ENCODE results near the gene CDH23.

The CDH23 gene

DNA sequence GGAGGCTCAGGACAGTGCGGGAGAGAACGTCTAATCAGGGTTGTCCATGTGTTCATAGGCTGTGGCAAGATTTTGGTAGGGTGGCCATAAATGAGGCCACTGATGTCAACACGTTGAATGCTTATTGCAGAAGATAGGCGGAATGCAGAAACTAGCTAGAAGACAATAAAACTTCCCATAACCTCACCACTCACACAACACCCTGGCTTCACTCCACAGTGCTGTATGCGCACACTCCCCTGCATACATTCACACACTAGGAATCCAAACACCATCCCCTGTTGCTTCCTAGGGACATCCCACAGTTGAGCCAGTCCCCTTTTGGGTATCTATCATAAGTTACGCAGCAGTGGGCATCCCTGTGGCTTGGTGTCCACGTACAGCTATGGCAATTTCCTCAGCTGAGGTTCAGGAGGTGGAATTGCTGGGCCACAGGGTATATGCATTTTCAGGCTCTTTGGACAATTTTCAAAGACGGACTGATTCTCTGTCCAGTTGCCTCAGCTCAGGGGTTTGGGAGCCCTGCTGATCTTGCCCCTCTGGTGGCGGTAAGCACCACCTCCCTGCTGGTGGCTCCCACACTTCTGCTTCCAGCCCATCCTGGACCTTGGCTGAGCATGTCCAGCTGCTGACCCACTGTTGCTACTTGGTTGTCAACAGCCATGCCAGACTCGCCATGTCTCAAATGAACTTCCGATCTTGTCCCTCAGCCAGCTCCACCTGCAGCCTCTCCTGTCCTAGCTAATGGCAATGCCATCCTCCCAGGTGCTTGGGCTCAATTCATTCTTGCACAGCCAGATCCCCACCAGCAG is 36.4 kb downstream of the CDH23 start:
- 94 to 96% methylated on average over 11 of the region's 11 CpGs for WGBS, 2 experiments
- Histone ChIP-seq H3K36me3 (ENCODE audit: control insufficient read depth, insufficient read depth, low read length) (no peaks in the 10 kb centered on the region), H3K27me3 (ENCODE audit: control insufficient read depth, insufficient read depth, low read length, poor library complexity, severe bottlenecking) (no peaks in the 10 kb centered on the region)

DNA sequence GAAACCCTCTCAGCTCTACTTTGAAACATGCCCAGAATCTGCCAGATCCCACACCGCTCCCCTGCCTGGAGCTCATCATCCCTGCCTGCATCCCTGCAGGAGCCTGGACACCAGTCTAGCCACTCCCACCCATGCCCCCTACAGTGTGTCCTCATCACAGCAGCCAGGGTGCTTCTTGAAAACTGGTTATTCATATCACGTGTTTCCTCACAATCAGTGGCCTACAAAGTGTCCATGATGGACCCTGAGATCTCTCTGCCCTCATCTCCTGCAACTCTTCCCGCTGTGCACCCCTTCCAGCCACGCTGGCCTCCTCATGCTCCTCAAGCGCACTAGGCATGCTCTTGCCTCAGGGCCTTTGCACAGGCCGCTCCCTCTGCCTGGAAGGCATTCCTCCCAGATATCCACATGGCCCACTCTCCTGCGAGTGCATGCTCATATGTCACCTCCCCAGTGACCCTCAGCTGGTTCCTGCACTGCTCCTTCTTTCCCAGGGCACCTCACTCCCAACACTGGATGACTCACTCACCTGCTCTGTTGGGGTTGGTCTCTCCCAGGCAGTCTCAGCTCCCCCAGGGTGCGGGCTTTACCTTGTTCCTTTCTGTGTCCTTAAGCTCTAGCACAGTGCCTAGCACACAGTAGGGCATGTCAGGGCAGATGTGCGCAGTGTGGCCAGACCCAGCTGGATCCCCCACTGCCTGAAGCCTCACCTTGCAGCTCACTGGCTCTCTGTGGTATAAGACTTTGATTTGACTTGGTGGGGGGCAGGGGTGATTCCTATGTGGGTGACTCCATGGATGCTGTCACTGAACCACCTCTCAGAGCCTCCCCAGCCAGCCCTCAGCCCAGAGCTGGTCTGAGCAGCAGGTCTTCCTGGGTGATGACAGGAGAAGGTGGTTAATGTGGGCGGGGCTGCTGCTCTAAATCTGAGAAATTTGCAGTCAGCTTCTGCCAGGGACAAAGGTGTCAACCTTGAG is 37.3 kb downstream of the CDH23 start:
- peaks cover 3% of the 10 kb centered on the region for H3K4me1 ChIP-seq (ENCODE audit: control insufficient read depth, insufficient read depth, low read length)
- H3K27me3 ChIP-seq (ENCODE audit: control insufficient read depth, insufficient read depth, low read length, poor library complexity, severe bottlenecking) = no peaks in the 10 kb centered on the region
- no peaks in the 10 kb centered on the region for H3K9me3 ChIP-seq (ENCODE audit: control insufficient read depth, low read length)
- no peak overlapping the region for H3K4me3 ChIP-seq (ENCODE audit: insufficient read depth, low read depth, low read length)
- WGBS, 2 experiments = 93 to 96% methylated on average over 10 of the region's 10 CpGs
- H3K27ac ChIP-seq (ENCODE audit: insufficient read depth, low read depth, low read length, poor library complexity, severe bottlenecking) = no peak overlapping the region
- H3K36me3 ChIP-seq (ENCODE audit: control insufficient read depth, insufficient read depth, low read length) = no peaks in the 10 kb centered on the region

More for the DNA sequence above, 36.4 kb downstream of the CDH23 start:
- Histone ChIP-seq H3K4me3 (ENCODE audit: insufficient read depth, low read depth, low read length) (no peak overlapping the region), H3K4me1 (ENCODE audit: control insufficient read depth, insufficient read depth, low read length) (peaks cover 3% of the 10 kb centered on the region), H3K9me3 (ENCODE audit: control insufficient read depth, low read length) (no peaks in the 10 kb centered on the region), H3K27ac (ENCODE audit: insufficient read depth, low read depth, low read length, poor library complexity, severe bottlenecking) (no peak overlapping the region)

DNA sequence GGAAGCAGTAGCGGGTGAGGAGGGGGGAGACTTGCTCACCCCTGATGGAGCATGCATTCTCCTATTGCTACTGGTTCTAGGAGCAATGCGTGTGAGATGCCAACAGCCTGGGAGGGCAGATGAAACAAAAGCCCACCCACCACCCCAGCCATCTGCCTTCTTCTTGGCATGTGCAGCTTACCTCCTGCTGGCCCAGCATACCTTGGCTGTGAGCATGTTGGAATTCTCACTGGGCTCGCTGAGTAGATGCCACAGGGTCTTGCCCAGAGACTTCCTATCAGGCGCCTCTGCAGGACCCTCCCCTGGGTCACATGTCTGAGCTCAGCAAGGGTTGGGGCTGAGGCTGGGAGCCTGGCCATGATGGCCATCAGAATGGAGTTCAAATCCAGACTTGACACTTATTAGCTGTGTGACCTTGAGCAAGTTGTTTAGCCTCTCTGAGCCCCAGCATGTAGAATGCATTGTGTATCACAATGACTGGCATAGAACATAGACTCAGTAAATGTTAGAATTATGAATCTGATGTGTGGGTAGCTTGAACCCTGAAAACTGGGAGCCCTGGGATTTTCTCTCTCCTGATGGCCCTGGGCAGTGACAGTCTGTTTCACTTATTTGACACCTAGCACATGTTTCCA is 38.2 kb downstream of the CDH23 start:
- Histone ChIP-seq H3K9me3 (ENCODE audit: control insufficient read depth, low read length) (no peaks in the 10 kb centered on the region), H3K4me3 (ENCODE audit: insufficient read depth, low read depth, low read length) (no peak overlapping the region), H3K36me3 (ENCODE audit: control insufficient read depth, insufficient read depth, low read length) (no peaks in the 10 kb centered on the region), H3K4me1 (ENCODE audit: control insufficient read depth, insufficient read depth, low read length) (peaks cover 3% of the 10 kb centered on the region), H3K27ac (ENCODE audit: insufficient read depth, low read depth, low read length, poor library complexity, severe bottlenecking) (no peak overlapping the region), H3K27me3 (ENCODE audit: control insufficient read depth, insufficient read depth, low read length, poor library complexity, severe bottlenecking) (no peaks in the 10 kb centered on the region)
- 88 to 90% methylated on average over 4 of the region's 4 CpGs for WGBS, 2 experiments

DNA sequence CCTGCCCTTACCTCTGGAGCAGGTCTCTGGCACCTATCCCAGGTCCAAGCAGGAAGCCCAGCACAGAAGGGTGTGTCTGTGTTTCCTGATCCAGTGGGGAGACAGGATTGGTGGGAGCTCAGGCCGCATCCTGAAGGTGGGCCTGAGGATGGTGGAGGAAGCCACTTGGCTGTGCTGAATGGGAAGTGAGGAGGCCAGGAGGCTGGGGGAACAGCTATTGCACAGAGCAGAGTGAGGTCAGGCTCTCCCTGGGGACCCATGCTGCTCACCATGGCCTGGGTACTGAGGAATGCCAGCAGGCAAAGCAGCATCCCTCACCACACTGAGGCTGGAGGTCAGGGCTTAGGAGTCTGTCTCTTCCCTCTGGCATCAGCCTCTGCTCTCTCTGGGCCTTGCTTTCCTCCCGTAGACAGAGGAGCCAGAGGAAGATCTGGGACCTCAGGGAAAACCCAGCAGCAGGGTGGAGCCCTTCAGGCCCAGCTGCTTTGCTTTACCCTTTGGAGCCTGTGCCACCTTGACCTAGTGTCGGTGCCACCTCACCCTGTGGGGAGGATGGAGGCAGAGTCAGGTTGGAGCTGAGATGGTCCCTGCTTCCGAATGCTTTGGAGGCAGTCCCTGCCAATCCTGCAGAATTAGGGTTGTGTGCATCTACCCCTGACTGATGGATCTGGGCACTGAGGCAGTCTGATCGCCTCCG is 39.0 kb downstream of the CDH23 start:
- no peaks in the 10 kb centered on the region for H3K27me3 ChIP-seq (ENCODE audit: control insufficient read depth, insufficient read depth, low read length, poor library complexity, severe bottlenecking)
- no peaks in the 10 kb centered on the region for H3K36me3 ChIP-seq (ENCODE audit: control insufficient read depth, insufficient read depth, low read length)
- H3K9me3 ChIP-seq (ENCODE audit: control insufficient read depth, low read length) = no peaks in the 10 kb centered on the region
- no peak overlapping the region for H3K4me3 ChIP-seq (ENCODE audit: insufficient read depth, low read depth, low read length)
- 91 to 92% methylated on average over 6 of the region's 6 CpGs for WGBS, 2 experiments
- no peak overlapping the region for H3K27ac ChIP-seq (ENCODE audit: insufficient read depth, low read depth, low read length, poor library complexity, severe bottlenecking)
- H3K4me1 ChIP-seq (ENCODE audit: control insufficient read depth, insufficient read depth, low read length) = peaks cover 3% of the 10 kb centered on the region

DNA sequence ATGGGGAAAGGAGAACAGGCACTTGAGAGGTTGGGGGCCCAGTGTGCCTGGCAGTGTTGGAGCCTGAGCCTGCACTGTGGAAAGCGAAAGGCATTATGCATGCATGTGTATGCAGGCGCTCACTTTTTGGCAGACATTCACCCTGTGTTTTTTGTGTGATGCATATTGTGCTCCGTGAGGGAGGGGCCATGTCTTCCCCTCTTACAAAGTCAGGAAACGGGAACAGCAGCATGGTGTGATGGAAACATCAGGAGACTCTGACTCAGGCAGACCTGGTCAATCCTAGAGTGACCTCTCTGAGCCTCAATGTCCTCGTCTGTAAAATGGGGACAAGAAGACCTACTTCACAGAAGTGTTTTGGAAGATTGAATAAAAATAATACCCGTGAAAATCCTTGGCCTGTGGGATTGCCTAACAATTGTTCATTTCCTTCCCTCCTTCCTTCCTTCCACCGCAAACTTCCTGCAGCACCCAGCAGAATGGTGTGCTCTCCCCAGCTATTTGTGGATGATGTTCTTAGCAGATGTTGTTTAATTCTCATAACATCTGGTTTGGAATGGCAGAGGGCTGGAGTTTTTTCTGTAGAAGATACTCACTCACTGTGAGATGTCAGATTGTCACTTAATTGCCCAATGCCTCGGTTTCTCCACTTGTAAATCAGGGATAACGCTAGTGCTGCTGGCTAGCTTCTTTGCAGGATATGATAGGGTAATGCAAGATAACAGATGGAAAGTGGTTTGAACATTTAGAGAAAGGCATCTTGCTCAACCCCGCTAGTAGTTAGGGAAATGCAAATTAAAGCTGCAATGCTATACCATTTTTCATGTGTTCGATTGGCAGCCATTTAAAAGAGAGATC is 39.8 kb downstream of the CDH23 start:
- Histone ChIP-seq H3K36me3 (ENCODE audit: control insufficient read depth, insufficient read depth, low read length) (no peaks in the 10 kb centered on the region), H3K9me3 (ENCODE audit: control insufficient read depth, low read length) (no peaks in the 10 kb centered on the region), H3K27ac (ENCODE audit: insufficient read depth, low read depth, low read length, poor library complexity, severe bottlenecking) (no peak overlapping the region), H3K4me1 (ENCODE audit: control insufficient read depth, insufficient read depth, low read length) (peaks cover 3% of the 10 kb centered on the region), H3K4me3 (ENCODE audit: insufficient read depth, low read depth, low read length) (no peak overlapping the region), H3K27me3 (ENCODE audit: control insufficient read depth, insufficient read depth, low read length, poor library complexity, severe bottlenecking) (no peaks in the 10 kb centered on the region)
- 93 to 94% methylated on average over 11 of the region's 11 CpGs for WGBS, 2 experiments

DNA sequence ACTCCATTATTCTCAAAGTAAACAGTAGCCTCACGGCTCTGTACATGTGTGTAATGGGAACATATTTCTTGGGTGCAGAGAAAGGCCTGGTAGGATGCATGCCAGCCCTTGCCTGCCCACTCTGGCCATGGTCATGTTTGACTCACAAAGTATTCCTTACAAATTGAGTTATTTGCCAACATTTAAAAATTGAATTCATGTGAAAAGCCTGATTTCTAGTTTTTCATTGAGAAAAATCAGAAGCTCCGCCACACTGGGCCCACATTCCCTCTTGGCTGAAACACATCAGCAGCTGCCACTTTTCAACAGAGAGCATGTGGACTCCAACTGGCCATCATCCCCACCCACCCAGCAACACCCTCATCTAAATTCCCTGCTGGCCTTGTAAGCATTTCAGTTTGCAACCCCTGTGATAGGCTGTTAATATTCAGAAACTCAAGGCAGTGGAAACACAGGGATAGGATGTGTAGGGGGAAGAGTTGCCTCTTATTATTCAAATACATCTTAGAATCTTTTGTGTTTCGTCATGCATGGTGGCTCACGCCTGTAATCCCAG is 40.9 kb downstream of the CDH23 start:
- WGBS, 2 experiments = 90 to 95% methylated on average over 4 of the region's 4 CpGs
- H3K36me3 ChIP-seq (ENCODE audit: control insufficient read depth, insufficient read depth, low read length) = no peaks in the 10 kb centered on the region
- H3K4me3 ChIP-seq (ENCODE audit: insufficient read depth, low read depth, low read length) = no peak overlapping the region
- no peaks in the 10 kb centered on the region for H3K27me3 ChIP-seq (ENCODE audit: control insufficient read depth, insufficient read depth, low read length, poor library complexity, severe bottlenecking)
- H3K4me1 ChIP-seq (ENCODE audit: control insufficient read depth, insufficient read depth, low read length) = no peaks in the 10 kb centered on the region
- no peaks in the 10 kb centered on the region for H3K9me3 ChIP-seq (ENCODE audit: control insufficient read depth, low read length)
- H3K27ac ChIP-seq (ENCODE audit: insufficient read depth, low read depth, low read length, poor library complexity, severe bottlenecking) = no peak overlapping the region

DNA sequence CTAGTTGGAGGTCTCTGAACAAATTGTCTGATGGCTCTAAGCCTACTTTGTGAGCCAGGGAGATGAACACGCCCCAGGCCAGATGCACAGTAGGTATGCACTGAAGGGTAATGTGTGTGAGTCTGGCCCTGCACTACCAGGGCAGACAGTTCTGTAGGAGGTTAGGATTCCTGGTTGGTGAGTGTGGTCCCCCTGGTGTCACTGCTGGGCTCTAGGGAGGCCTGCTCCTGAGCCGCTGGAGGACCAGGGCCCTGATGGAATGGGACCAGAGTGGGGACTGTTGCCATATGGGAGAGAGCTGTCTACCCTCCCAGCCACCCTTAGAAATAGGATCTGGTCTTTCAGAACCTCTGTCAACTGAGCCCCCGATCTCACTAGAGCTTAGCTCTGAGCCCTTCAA is 42.0 kb downstream of the CDH23 start:
- Histone ChIP-seq H3K4me3 (ENCODE audit: insufficient read depth, low read depth, low read length) (no peak overlapping the region), H3K27ac (ENCODE audit: insufficient read depth, low read depth, low read length, poor library complexity, severe bottlenecking) (no peak overlapping the region), H3K36me3 (ENCODE audit: control insufficient read depth, insufficient read depth, low read length) (no peaks in the 10 kb centered on the region), H3K27me3 (ENCODE audit: control insufficient read depth, insufficient read depth, low read length, poor library complexity, severe bottlenecking) (no peaks in the 10 kb centered on the region), H3K9me3 (ENCODE audit: control insufficient read depth, low read length) (no peaks in the 10 kb centered on the region), H3K4me1 (ENCODE audit: control insufficient read depth, insufficient read depth, low read length) (no peaks in the 10 kb centered on the region)
- WGBS, 2 experiments = 91 to 96% methylated on average over 3 of the region's 3 CpGs

DNA sequence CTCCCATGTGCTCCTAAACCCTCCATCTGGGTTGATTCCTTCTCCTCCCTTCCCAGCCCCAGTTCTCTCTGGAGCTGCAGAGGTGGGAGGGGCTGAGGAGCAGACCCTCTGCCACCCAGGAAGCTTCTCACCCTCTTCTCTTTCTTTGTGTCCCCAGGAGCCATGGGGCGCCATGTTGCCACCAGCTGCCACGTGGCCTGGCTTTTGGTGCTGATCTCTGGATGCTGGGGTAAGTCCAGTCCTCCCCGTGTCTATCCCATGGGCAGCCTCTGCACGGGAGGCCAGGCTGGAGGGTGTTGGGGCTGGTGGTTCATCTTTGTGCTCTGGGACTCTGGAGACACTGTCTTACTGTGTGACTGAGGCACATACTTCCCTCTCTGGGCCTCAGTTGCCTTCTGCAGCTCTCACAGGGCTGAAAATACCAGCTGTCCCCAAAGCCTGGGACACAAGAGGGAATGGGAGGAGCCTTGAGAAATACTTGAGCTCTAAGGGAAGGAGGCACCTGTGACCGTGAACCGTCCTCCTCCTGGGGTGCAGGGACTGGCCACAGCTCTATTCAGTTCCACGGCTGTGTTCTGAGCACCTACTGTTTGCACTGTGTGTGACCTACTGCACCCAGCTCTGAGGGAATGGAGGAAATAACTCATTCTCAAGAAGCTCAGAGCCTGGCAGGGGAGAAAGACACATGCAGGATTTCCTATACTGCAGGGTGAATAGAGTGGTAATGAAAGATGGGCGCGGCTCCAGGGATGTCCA is 43.1 kb downstream of the CDH23 start:
- H3K9me3 ChIP-seq (ENCODE audit: control insufficient read depth, low read length) = no peaks in the 10 kb centered on the region
- 89 to 90% methylated on average over 9 of the region's 9 CpGs for WGBS, 2 experiments
- no peak overlapping the region for H3K4me3 ChIP-seq (ENCODE audit: insufficient read depth, low read depth, low read length)
- no peak overlapping the region for H3K27ac ChIP-seq (ENCODE audit: insufficient read depth, low read depth, low read length, poor library complexity, severe bottlenecking)
- no peaks in the 10 kb centered on the region for H3K27me3 ChIP-seq (ENCODE audit: control insufficient read depth, insufficient read depth, low read length, poor library complexity, severe bottlenecking)
- H3K36me3 ChIP-seq (ENCODE audit: control insufficient read depth, insufficient read depth, low read length) = no peaks in the 10 kb centered on the region
- H3K4me1 ChIP-seq (ENCODE audit: control insufficient read depth, insufficient read depth, low read length) = no peaks in the 10 kb centered on the region

Measured in ectodermal cell (in vitro differentiated cells).